HG03103 (cell line): ENCODE results near the gene ZBTB20.
A peak's percentile ranks its signal among the peaks of the same experiment; 100 is the strongest.

Experiments used
- ATAC-seq: cut with Tn5 transposase; IDR thresholded peaks from one replicate; pipeline ENCODE4 v1.9.1; 2021; ENCODE audit warnings: low read depth; ENCODE audit not compliant: unreplicated experiment

ZBTB20 gene

GRCh38 chr3:114879059-114880031 is 267.7 kb downstream of the ZBTB20 start:
- peak; percentile 92 for ATAC-seq

DNA sequence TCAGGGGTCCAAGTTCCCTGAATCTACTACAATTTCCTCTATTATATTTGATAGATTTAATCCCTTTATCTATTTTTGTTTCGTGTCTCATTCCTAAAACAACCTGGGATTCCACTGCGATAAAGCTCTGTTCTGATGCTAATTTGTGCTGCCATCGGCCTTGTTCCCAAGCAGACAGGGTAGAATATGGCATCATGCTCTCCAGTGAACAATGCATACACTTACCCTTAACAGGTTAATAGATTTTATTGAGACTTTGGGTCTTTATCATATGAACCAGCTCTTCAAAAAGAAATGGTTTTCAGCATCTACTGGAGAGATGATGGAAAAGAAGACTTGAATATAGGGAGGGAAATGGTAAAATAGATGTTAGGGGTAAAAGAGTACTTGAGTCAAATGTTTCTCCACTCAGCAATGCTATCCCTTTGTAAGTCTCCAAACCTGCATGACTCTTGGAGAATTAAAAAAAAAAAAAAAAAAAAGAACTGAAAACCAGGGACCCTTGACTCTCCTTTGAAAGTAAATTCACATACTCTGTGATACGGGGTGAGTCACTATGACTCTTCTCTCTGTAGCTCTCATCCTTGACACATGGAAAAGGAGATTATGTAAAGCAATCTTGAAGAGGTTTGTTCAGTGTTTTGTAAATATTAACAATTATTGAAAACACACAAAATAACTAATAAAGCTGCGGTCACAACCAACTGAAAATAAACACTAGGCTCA is 268.8 kb downstream of the ZBTB20 start:
- no peak for ATAC-seq

DNA sequence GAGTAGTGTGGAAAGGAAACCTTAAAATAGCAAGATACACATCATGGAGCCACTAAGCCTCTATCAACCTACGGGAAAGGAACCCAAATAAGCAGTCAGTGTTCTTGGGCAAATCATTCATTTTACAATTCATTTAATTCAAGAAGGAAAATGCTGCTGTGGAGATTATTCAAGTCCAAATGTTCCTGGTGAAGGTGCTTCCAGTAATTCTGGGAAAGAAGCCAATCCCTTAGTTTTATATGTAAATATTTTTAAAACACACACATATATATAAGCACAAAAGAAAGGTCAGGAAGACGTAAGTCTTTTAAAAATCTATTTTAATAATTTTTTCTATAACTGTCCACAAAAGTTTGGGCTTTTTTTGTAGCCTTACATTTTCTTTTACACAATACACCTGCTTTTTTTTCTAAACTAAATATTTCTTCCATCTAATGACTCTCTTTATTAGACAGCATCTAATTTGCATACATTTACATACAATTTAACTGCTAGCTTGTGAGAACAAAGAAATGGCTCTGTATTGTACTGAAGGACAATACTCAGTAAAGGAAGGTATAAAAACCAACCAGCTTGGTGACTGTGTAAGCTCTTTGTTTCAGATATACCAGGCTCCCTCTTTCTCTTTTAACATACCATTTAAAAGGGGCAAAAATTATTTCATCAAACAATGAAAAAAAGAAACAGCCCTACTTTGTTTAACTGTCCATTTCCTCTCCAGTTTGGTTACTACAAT is 269.5 kb downstream of the ZBTB20 start:
- no peak for ATAC-seq

DNA sequence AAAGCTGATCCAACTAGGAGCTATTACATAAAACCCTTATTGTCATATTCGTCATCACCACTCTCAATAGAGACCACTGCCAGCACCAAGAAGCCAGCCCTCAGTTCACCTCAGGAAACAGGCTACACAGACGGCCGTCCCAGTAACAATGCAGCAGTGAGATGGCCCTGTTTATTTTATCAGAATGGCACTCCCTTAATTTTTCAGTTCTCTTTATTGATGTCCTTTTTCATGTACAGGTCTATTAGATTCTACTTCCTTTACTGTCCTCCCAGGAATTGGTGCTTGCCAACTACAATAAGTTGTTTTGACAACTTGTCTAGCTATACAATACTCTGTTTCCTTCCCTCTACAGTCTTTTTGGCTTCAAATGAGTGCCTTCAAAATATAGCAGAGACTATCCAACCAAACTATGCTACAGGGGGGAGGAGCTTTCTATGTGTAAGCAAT is 272.5 kb downstream of the ZBTB20 start:
- no peak for ATAC-seq

DNA sequence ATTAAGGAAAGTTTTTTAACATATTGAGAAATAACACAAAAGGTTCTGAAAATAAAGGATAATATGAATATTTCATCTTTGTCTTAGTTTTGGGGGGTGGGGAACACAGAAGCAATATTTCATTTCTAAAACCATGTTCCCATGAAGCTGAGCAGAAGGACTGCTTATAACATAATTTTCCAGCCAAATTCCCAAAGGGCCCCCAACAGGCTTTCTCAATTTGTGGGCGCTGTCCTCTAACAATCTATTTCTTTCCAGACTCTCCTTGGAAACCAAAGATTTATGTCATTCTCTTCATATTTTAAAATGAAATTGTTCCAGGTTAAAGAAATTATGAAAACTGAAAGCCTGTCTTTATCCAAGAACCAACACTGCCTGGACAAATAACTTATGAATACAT is 273.5 kb downstream of the ZBTB20 start:
- ATAC-seq, result no peak

GRCh38 chr3:114872588-114872987 is 274.5 kb downstream of the ZBTB20 start:
- no peak for ATAC-seq

- ATAC-seq, result no peak
Measured at GRCh38 chr3:114872050-114872449, 275.0 kb downstream of the ZBTB20 start.

DNA sequence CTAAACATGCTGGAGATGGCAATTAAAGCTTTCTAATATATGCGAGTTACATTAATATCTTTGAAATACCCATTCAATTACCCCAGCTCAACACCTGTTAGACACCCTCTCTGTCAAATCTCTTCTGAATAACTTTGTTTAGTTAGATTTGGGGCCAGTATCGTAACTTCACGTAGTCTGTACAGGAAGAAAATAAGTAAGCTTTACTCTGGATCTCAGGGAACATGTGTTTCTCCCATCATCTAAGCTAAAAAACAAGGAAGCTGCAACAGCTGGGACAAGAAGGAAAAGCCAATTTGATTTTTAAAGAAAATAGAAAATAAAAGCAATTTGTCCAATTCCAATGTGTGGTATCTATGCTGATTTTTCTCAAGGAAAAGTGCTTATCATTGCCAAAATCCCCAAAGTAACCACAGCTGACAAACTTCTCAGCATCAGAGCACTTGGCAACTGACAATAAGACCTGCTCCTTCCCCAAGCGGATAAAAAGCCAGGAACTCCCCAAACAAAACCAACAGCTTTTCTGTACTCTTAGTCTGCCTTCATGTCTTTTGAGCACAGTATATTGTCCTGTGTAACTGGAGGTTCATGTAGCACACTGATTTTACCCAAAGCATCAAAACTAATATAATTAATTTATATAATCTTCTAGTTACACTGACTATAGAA is 279.1 kb downstream of the ZBTB20 start:
- ATAC-seq, result no peak

- no peak for ATAC-seq
Measured at GRCh38 chr3:114867359-114867758, 279.7 kb downstream of the ZBTB20 start.

DNA sequence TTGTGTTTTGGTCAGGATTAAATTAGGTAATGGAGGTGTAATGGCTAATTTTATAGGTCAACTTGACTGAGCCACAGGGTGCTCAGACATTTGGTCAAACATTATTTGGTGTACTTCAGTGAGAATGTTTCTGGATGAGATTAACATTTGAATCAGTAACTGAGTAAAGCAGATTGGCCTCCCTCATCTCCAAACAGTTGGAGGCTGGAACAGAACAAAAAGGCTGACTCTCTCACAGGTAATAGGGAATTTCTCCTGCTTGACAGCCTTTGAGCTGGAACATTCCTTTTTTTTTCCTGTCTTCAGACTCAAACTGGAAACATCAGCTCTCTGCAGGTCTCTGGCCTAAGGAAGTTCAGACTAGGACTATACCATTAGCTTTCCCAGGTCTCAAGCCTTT is 280.7 kb downstream of the ZBTB20 start:
- no peak for ATAC-seq

GRCh38 chr3:114864970-114865369 is 282.1 kb downstream of the ZBTB20 start:
- no peak for ATAC-seq

DNA sequence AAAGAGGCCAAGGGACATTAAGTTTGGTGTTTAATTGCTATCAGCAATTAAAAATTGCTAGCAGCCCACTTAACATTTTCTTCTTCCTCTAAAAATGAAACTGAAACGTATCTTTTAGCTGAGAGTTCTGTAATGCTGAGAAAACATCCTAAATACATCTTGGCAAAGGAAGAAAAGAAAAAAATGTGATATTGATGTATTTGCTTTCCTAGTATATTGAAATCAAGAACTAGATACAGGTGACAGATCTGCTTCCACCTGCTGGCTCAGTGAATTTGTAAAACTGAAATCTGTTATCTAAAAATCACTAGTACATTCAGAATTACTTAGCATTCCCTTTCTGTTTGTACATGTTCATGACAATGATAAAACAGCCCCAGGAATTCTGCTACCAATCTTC is 283.2 kb downstream of the ZBTB20 start:
- ATAC-seq, result no peak

GRCh38 chr3:114861666-114862065 is 285.4 kb downstream of the ZBTB20 start:
- ATAC-seq, result no peak

- no peak for ATAC-seq
Measured at GRCh38 chr3:114860531-114860930, 286.6 kb downstream of the ZBTB20 start.

GRCh38 chr3:114858329-114858728 is 288.8 kb downstream of the ZBTB20 start:
- no peak for ATAC-seq

DNA sequence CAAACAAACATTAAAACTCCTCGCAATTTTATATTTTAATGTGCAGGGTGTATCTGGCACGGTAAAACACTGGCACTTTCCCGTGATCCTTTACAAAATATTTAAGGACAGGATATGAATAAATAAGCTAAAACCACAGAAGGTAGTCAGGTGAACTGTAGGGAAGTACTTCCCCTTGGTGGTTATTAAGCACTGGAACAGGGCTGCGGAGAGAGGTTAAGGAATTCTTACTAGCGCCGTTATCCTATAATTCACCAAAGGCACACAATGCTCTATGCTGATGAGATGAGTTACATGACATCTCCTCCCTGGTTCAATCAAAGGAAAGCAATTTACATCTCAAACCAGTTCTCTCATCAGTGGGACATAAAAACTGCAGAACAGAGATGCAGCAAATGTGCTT is 289.8 kb downstream of the ZBTB20 start:
- ATAC-seq, result no peak

GRCh38 chr3:114856835-114857234 is 290.3 kb downstream of the ZBTB20 start:
- no peak for ATAC-seq

GRCh38 chr3:114855839-114856238 is 291.2 kb downstream of the ZBTB20 start:
- peak; percentile 60 for ATAC-seq

- ATAC-seq, result no peak
Measured at GRCh38 chr3:114852966-114853365, 294.1 kb downstream of the ZBTB20 start.

GRCh38 chr3:114850898-114851297 is 296.2 kb downstream of the ZBTB20 start:
- ATAC-seq, result no peak
